IPS-18c (cell line): ENCODE results near the gene BNC2.
"Not testable (repeated sequence)": the region's sequence is repeated elsewhere in the genome, so short reads cannot be mapped to it uniquely, and the experiment has no call there.

Source experiments
- H3K4me3 ChIP-seq: 2 replicates; pipeline ENCODE4 v1.7.0; 2013; ENCODE audit warnings: low read depth, mild to moderate bottlenecking, low read length, moderate library complexity; ENCODE audit not compliant: insufficient read depth
- H3K9me3 ChIP-seq: one replicate; pipeline ENCODE4 v1.6.1; 2013; ENCODE audit warnings: mild to moderate bottlenecking, low read length, moderate library complexity; ENCODE audit not compliant: control insufficient read depth, insufficient read depth

Gene BNC2

GRCh38 chr9:16461137-16461840 is 409.2 kb downstream of the BNC2 start:
- Histone ChIP-seq H3K4me3 (no peak overlapping the region), H3K9me3 (no peaks in the 10 kb centered on the region)

GRCh38 chr9:16460696-16461095 is 409.8 kb downstream of the BNC2 start:
- H3K9me3 ChIP-seq, result no peaks in the 10 kb centered on the region
- H3K4me3 ChIP-seq, result no peak overlapping the region

GRCh38 chr9:16459421-16460148 is 410.9 kb downstream of the BNC2 start:
- H3K9me3 ChIP-seq, result no peaks in the 10 kb centered on the region
- H3K4me3 ChIP-seq, result no peak overlapping the region

DNA sequence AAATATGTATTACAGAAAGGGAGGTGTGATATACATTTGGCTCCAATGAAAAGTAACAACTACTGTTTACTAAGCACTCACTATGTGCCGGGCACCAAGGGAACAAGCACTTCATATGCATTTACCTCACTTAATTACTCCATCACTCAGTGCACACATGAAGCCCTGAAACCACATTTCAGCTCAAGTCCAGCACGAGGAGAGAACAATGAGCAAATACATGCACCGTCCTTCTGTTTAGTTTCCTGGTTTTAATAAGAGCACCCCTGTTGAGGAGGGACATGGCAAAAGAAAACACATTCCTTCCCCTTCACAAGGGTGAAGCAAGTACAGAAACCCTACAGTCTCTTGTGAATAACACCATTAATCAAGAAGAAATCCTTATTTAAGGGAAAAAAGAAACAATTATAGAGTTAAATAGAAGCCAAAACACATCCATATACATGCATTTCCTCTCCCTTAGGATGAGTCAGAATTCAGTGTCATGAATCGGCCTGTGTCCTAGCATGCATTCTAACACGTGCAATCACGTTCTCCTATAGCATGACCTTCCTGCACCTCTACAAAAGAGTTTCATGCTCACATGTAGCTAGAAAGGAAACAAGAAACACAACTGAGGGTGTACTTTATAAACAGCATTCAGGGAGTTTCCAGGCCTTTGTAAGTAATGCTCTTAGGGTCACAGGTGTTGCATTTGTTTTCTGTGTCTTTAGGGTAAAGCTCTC is 411.6 kb downstream of the BNC2 start:
- Histone ChIP-seq H3K4me3 (no peak overlapping the region), H3K9me3 (no peaks in the 10 kb centered on the region)

DNA sequence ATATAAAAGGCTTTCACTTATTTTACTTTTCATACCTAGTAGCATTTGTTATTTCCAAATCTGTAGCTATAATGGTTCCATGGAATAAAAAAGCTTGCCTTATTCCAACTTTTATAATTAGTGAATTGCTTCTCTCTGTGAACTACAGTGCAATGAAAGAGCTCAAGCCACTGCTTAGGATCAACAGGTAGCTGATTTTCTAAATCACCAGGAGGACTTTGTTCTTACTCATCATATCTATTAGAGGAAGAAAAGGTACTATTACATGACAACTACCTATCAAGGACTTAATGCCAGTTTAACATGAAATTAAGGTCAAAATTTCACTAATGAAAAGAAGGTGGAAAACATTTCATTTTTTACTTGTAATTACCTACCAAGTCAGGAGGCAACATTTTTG is 414.6 kb downstream of the BNC2 start:
- no peaks in the 10 kb centered on the region for H3K9me3 ChIP-seq
- H3K4me3 ChIP-seq, result no peak overlapping the region

DNA sequence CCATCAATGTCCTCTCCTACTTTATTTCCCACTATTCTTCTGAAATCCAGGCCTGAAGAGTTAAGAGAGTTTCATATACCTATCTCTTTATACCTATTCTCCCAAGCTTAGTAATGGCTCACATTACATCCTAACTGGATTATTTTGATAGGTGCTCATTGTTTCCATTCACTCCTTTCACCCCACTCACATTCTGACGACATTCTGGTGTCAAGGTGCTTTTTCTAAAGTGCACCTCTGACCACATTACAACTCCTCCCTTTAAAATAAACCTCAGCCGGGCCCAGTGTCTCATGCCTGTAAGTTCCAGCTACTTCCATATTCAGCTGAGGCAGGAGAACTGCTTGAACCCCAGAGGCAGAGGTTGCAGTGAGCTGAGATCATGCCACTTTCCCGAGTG is 417.1 kb downstream of the BNC2 start:
- H3K4me3 ChIP-seq, result no peak overlapping the region
- H3K9me3 ChIP-seq, result no peaks in the 10 kb centered on the region

DNA sequence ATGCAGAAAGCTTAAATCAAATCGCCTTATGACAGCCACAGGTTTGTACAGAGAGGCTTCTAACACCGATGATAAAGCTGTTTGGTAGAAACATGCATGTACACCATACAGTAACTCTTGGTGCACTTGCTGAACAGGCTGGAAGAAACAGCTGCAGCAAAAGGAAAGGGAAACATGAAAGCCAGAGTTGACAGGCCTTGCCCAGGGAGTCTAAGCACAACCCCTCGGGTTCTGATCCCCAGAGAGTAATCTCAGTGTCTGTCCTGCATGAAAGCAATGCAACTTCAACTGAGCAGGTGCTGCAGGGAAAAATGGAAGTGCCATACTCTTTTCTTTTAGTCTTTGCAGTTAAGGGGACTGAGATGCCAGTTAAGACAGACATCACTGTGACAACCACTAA is 419.9 kb downstream of the BNC2 start:
- Histone ChIP-seq H3K9me3 (no peaks in the 10 kb centered on the region), H3K4me3 (no peak overlapping the region)

DNA sequence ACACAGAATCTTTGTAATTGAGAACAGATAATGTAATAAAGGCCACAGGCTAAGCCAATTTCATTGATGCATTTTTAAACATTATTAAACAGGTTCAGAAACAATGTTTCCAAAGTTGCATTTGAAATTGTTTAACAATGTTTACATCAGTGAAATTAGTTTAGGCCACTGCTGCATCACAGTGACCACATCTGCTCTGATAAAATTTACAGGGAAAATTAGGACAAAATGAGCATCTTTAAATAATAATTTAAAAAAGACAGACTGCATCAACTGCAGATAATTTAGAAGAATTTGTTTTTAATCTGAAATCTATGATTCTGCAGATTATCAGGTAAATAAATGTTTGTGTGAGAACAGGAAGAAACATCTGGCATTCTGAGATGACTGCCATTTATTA is 420.4 kb downstream of the BNC2 start:
- no peak overlapping the region for H3K4me3 ChIP-seq
- no peaks in the 10 kb centered on the region for H3K9me3 ChIP-seq

DNA sequence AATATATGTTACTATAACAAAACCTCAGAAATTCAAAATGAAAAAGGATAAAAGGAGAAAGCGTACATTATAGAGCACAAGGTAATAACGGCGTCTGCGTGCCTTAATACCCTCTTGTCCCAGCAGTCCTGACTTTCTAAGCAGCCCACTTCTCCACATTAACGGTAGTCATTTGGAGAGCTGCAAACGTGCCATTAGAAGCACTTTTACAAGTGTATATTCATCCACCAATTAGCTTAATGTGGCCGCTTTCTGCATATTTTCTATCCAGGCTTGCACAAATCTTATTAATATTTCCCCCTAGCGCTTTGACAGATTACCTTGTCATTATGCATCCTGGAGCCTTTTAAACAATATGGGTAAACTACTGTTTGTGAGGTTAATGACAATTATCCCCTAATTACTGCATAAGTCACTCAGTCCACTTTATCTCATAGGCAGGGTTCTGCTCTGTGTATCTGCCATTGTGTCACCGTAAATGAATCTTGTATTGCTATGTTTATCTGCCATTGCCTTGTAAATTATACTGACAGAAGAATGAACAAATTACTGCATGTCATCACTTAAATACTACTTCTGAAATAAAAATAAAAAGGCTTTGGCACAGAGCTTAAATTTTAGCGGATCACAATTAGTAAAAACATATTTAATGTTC is 421.3 kb downstream of the BNC2 start:
- H3K4me3 ChIP-seq, result no peak overlapping the region
- no peaks in the 10 kb centered on the region for H3K9me3 ChIP-seq

DNA sequence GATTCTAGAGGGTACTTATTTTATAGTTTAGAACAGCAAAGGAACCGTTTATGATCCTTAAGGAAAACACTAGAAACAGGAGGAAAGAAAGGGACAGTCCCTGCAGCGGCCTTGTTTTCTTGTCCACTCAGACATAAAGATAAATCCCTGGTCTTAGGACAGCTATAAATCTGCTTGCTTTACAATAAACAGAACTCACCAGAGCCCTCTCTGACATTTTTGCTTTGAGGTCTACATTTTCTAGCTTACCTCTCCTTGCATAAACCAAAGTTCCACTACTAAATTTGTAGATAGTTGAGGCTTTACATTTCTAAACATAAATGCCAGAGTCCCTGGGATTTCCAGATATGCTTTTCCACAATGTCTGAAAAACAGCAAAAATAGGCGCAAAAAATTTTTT is 422.5 kb downstream of the BNC2 start:
- Histone ChIP-seq H3K9me3 (no peaks in the 10 kb centered on the region), H3K4me3 (no peak overlapping the region)

- Histone ChIP-seq H3K4me3 (no peak overlapping the region), H3K9me3 (no peaks in the 10 kb centered on the region)
Observed at GRCh38 chr9:16446636-16447035, 423.8 kb downstream of the BNC2 start.

DNA sequence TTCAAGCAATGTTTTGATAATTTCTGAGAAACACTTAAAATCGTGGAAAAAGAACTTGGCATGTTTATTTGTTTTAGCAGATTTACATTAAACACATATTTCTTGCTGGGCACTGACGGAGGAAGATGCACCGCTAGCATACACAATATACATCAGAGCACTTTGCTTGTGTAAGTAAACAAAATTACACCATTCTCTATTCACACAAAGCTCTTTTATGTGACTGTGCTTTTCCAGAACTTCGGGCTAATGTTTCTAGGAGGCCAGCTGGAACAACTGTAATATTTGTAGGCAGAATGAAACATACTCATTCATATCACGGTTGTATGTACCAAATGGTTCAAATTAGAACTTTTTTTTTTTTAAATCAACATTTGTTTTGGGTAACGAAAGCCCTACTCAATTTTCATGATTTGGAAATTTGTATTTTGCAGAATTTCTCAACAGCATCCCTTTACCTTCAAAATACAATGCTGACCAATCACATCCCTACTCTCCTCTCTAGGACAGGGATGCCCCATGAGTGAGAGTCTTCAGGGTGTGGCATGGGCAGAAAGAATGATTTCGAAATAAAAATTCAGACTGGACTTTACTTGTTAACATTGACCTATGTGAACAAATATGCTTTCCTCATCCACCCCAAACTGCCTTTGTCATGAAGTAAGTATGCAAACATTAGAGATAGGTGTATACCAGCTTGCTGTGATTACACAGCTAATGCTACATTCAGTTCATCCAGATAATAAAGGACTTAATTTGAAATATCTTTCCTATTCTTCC is 425.1 kb downstream of the BNC2 start:
- no peak overlapping the region for H3K4me3 ChIP-seq
- H3K9me3 ChIP-seq, result no peaks in the 10 kb centered on the region

DNA sequence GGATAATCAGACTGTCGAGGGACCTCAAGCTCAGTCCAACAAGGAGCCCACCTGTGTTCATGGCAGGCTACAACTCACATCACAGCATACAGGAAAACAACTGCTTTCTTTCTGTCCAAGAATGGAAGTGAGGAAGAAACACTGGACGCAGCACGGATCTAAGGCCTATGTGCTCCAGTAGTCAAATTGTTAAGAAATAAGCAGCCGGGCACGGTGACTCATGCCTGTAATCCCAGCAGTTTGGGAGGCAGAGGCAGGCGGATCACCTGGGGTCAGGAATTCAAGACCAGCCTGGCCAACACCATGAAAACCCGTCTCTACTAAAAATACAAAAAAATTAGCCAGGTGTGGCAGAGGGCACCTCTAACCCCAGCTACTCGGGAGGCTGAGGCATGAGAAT is 427.8 kb downstream of the BNC2 start:
- no peak overlapping the region for H3K4me3 ChIP-seq
- no peaks in the 10 kb centered on the region for H3K9me3 ChIP-seq

- Histone ChIP-seq H3K9me3 (no peaks in the 10 kb centered on the region), H3K4me3 (no peak overlapping the region)
Observed at GRCh38 chr9:16441791-16442190, 428.7 kb downstream of the BNC2 start.

- H3K9me3 ChIP-seq, result not testable (repeated sequence)
Observed at GRCh38 chr9:16438831-16439230, 431.6 kb downstream of the BNC2 start.

GRCh38 chr9:16436545-16436944 is 433.9 kb downstream of the BNC2 start:
- Histone ChIP-seq H3K9me3 (no peaks in the 10 kb centered on the region), H3K4me3 (no peak overlapping the region)

More at GRCh38 chr9:16438831-16439230, 431.6 kb downstream of the BNC2 start:
- not testable (repeated sequence) for H3K4me3 ChIP-seq

- Histone ChIP-seq H3K4me3 (no peak overlapping the region), H3K9me3 (no peaks in the 10 kb centered on the region)
Observed at GRCh38 chr9:16434526-16434925, 435.9 kb downstream of the BNC2 start.
